Stimulated activated CD4-positive, alpha-beta T cell treated with anti-CD3 and anti-CD28 coated beads, TNF-alpha, amount 100 ng/mL, for 24 hours (primary cell): Measurements from ENCODE around the gene HTR3A.
A peak's percentile ranks its signal among the peaks of the same experiment; 100 is the strongest.

Experiments used
- DNase-seq, 3 experiments: peaks; one replicate each; pipeline ENCODE4 v3.0.0-alpha.2; 2020; ENCODE audit warnings: low read depth in 3 of 3

Gene HTR3A

GRCh38 chr11:113979431-113979830 is 4.5 kb downstream of the HTR3A start:
- DNase-seq, result no peak

- no peak for DNase-seq
Measured at GRCh38 chr11:113980785-113981184, 5.9 kb downstream of the HTR3A start.

GRCh38 chr11:113982306-113982705 is 7.4 kb downstream of the HTR3A start:
- no peak for DNase-seq

- DNase-seq, result no peak
Measured at GRCh38 chr11:113984781-113985180, 9.9 kb downstream of the HTR3A start.

- DNase-seq, result no peak
Measured at GRCh38 chr11:113985906-113986305, 11.0 kb downstream of the HTR3A start.

GRCh38 chr11:113986351-113987140 is 11.6 kb downstream of the HTR3A start:
- DNase-seq, result no peak

- no peak for DNase-seq
Measured at GRCh38 chr11:113989381-113989780, 14.5 kb downstream of the HTR3A start.

GRCh38 chr11:113989916-113990315 is 15.0 kb downstream of the HTR3A start:
- DNase-seq, result no peak

- DNase-seq, result no peak
Measured at GRCh38 chr11:113991170-113991569, 16.3 kb downstream of the HTR3A start.

GRCh38 chr11:113991718-113992458 is 17.0 kb downstream of the HTR3A start:
- DNase-seq, result no peak

GRCh38 chr11:113992459-113993110 is 17.7 kb downstream of the HTR3A start:
- DNase-seq, result no peak

- DNase-seq, result peak in 2 of 3 experiments; percentile 13 to 16
Measured at GRCh38 chr11:113994077-113994954, 19.4 kb downstream of the HTR3A start.

GRCh38 chr11:113997473-113997872 is 22.6 kb downstream of the HTR3A start:
- DNase-seq, result no peak

GRCh38 chr11:113998574-113998973 is 23.7 kb downstream of the HTR3A start:
- no peak for DNase-seq

GRCh38 chr11:114000526-114000925 is 25.6 kb downstream of the HTR3A start:
- no peak for DNase-seq

GRCh38 chr11:114001416-114001815 is 26.5 kb downstream of the HTR3A start:
- DNase-seq, result no peak

GRCh38 chr11:114008331-114008730 is 33.4 kb downstream of the HTR3A start:
- no peak for DNase-seq

GRCh38 chr11:114010931-114011330 is 36.0 kb downstream of the HTR3A start:
- no peak for DNase-seq

- DNase-seq, result no peak
Measured at GRCh38 chr11:114011443-114011842, 36.5 kb downstream of the HTR3A start.

- no peak for DNase-seq
Measured at GRCh38 chr11:114015117-114015516, 40.2 kb downstream of the HTR3A start.

GRCh38 chr11:114016986-114017385 is 42.1 kb downstream of the HTR3A start:
- DNase-seq, result no peak

- no peak for DNase-seq
Measured at GRCh38 chr11:114017723-114018122, 42.8 kb downstream of the HTR3A start.
